ENCODE results near the gene HES4.
"Not testable (repeated sequence)": the region's sequence is repeated elsewhere in the genome, so short reads cannot be mapped to it uniquely, and the experiment has no call there.

The HES4 gene

DNA sequence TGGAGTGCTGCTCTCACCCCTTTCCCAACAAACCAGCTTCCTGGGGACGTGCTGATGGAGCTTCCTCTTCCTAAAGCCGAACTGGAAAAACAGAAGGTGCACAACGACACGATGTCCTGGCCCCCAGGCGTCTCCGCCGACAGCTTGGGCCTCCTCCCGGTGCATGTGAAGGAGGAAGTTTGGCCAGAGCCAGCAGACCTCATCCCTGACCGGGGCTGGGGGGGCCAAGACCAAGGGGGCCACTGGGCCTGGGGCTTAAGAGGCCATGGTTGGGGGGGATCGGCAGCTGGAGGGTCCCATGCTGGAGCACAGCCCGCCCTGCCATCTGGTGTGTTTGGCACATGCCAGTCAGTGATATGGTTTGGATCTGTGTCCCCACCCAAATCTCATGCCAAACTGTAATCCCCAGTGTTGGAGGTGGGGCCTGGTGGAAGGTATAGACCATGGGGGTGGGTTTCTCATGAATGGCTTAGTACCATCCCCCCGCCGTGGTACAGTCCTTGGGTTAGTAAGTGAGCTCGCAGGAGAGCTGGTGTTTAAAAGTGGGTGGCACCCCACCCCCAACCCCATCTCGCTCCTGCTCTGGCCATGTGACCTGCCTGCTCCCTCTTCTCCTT lies 6.4 kb downstream of the HES4 start:
- no peak for FAIRE-seq
- DNase-seq (ENCODE audit: insufficient read length, low spot score): no peak
- TF ChIP-seq POLR2A (IDR thresholded peaks at IDR 0.05; ENCODE audit: low read depth, low read length): no peak

DNA sequence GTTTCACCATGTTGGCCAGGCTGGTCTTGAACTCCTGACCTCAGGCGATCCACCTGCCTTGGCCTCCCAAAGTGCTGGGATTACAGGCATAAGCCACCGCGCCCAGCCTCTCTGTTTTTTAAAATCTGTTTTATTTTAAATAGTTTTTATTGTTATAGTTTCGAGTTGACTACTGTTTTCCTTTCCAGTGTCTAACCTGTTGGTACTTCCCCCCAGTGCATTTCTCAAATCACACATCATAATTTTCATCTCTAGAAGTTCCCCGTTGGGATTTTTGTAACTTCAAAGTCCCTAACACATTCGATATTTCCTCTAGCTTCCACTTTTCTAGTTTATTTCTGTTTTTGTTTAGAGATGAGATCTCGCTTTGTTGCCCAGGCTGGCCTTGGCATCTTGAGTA lies 7.5 kb downstream of the HES4 start:
- no peak for FAIRE-seq
- no peak for TF ChIP-seq POLR2AphosphoS5 (IDR thresholded peaks at IDR 0.05; ENCODE audit: low read depth, low read length)
- TF ChIP-seq SPI1 (IDR thresholded peaks at IDR 0.05; ENCODE audit: low read depth, low read length): no peak
- TF ChIP-seq POLR2A (IDR thresholded peaks at IDR 0.05; ENCODE audit: low read depth, low read length): no peak
- TF ChIP-seq TAF1 (IDR thresholded peaks at IDR 0.05; ENCODE audit: low read depth, low read length): no peak
- TF ChIP-seq POU2F2 (IDR thresholded peaks at IDR 0.05; ENCODE audit: low read depth, low read length): no peak
- TF ChIP-seq PAX5 (IDR thresholded peaks at IDR 0.05; ENCODE audit: insufficient read depth, low read length, severe bottlenecking): no peak
- DNase-seq (ENCODE audit: insufficient read length, low spot score): no peak

DNA sequence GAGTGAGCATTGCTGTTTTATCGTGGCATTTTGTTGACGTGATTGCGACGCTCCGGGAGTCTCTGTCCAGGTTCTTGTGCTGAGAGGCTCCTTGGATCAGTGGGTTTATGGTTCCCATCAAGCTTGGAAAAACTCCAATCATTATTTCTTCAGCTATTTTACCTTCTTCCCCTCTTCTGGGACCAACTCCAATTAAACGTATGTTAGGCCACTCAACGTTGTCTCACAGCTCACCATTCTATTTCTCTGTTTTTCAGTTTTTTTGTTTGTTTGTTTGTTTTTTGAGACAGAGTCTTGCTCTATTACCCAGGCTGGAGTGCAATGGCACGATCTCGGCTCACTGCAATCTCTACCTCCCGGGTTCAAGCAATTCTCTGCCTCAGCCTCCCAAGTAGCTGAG lies 8.0 kb downstream of the HES4 start:
- FAIRE-seq (no peak), DNase-seq (ENCODE audit: insufficient read length, low spot score) (no peak)
- TF ChIP-seq POLR2AphosphoS5 (IDR thresholded peaks at IDR 0.05; ENCODE audit: low read depth, low read length) (no peak), POLR2A (IDR thresholded peaks at IDR 0.05; ENCODE audit: low read depth, low read length) (no peak), SPI1 (IDR thresholded peaks at IDR 0.05; ENCODE audit: low read depth, low read length) (no peak), PAX5 (IDR thresholded peaks at IDR 0.05; ENCODE audit: insufficient read depth, low read length, severe bottlenecking) (no peak), POU2F2 (IDR thresholded peaks at IDR 0.05; ENCODE audit: low read depth, low read length) (no peak), TAF1 (IDR thresholded peaks at IDR 0.05; ENCODE audit: low read depth, low read length) (no peak)

DNA sequence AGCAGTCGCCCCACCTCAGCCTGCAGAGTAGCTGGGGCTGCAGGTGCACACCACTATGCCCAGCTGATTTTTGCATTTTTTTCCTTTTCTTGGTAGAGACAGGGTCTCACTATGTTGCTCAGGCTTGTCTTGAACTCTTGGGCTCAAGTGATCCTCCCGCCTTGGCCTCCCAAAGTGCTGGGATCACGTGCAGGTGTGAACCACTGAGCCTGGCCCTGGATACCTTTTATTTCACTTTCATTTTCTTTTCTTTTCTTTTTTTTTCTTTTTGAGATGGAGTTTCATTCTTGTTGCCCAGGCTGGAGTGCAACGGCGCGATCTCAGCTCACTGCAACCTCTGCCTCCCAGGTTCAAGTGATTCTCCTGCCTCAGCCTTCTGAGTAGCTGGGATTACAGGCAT lies 8.6 kb downstream of the HES4 start:
- not testable (repeated sequence) for DNase-seq (ENCODE audit: insufficient read length, low spot score); FAIRE-seq

DNA sequence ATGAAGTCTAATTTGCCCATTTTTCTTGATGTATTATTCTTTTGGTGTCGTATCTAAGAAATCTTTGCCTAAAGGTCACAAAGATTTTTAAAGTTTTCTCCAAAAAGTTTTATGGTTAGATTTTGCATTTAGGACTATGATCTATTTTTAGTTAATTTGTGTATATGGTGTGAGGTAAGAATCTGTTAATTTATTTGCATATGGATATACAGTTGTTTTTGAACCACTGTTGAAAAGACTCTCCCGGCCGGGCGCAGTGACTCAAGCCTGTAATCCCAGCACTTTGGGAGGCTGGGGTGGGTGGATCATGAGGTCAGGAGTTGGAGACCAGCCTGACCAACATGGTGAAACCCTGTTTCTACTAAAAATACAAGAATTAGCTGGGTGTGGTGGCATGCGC lies 11.8 kb downstream of the HES4 start:
- not testable (repeated sequence) for FAIRE-seq

DNA sequence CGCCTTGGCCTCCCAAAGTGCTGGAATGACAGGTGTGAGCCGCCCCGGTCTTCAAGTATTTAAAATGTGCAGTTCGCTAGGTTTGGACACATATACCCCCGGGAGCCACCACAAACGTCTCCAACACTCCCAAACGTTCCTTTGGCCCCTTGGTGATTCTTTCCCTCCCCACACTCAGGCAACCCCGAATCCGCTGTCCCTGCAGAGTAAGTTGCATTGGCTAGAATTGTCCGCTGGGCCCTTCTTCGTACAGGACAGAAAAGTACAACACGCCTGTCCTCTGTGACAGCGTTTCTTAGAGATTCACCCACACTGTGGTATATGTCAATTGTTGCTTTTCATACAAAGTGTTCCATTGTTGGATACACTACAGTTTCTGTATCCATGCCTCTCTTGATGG lies 14.8 kb downstream of the HES4 start:
- TF ChIP-seq POU2F2 (IDR thresholded peaks at IDR 0.05; ENCODE audit: low read depth, low read length) (no peak), POLR2A (IDR thresholded peaks at IDR 0.05; ENCODE audit: low read depth, low read length) (no peak), POLR2AphosphoS5 (IDR thresholded peaks at IDR 0.05; ENCODE audit: low read depth, low read length) (no peak), TAF1 (IDR thresholded peaks at IDR 0.05; ENCODE audit: low read depth, low read length) (no peak), PAX5 (IDR thresholded peaks at IDR 0.05; ENCODE audit: insufficient read depth, low read length, severe bottlenecking) (no peak), SPI1 (IDR thresholded peaks at IDR 0.05; ENCODE audit: low read depth, low read length) (no peak)
- no peak for DNase-seq (ENCODE audit: insufficient read length, low spot score)
- no peak for FAIRE-seq

More for the DNA sequence above, 11.8 kb downstream of the HES4 start:
- not testable (repeated sequence) for DNase-seq (ENCODE audit: insufficient read length, low spot score)

DNA sequence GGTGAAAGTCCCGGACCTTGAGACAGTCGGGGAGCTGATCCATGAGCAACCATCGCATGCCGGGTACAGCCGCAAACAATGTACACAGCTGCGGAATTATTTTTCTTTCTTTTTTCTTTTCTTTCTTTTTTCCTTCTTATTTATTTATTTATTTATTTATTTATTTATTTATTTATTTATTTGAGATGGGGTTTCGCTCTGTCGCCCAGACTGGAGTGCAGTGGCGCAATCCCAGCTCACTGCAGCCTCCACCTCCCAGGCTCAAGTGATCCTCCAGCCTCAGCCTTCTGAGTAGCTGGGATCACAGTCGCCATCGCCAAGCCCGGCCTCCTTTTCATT lies 15.5 kb downstream of the HES4 start:
- no peak for FAIRE-seq
- TF ChIP-seq POLR2A (IDR thresholded peaks at IDR 0.05; ENCODE audit: low read depth, low read length) (no peak), POU2F2 (IDR thresholded peaks at IDR 0.05; ENCODE audit: low read depth, low read length) (no peak)

DNA sequence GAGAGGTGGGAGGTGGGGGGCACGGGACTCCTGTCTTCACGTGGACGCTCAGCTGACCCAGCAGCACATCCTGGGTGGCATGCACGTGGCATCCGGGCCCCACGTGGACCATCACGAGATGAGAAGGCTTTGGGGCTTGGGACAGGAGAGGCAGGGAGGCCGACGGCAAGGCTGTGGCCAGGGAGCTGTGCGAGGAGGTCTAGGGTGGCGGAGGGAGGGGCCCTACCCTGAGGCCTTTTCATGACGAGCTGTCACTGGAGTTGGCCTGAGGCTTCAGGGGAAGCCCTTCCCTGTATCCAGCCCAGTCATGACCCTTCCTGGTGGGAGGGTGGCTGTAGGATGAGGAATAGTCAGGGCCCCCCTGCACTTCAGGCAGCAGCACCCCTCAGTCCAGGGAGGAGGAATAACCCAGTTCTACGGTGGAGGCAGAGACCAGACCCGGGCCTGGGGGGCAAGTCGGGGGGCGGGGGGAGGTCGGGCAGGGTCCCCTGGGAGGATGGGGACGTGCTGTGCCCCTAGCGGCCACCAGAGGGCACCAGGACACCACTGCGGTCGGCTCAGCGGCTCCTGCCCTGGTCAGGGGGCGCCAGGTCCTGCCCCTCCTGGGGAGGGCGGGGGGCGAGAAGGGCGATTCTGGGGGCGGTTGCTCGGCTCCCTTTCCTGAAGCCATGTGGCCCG lies 16.0 kb downstream of the HES4 start:
- TF ChIP-seq PAX5 (IDR thresholded peaks at IDR 0.05; ENCODE audit: insufficient read depth, low read length, severe bottlenecking) (no peak), POLR2AphosphoS5 (IDR thresholded peaks at IDR 0.05; ENCODE audit: low read depth, low read length) (no peak), SPI1 (IDR thresholded peaks at IDR 0.05; ENCODE audit: low read depth, low read length) (no peak), TAF1 (IDR thresholded peaks at IDR 0.05; ENCODE audit: low read depth, low read length) (no peak), POLR2A (IDR thresholded peaks at IDR 0.05; ENCODE audit: low read depth, low read length) (no peak), POU2F2 (IDR thresholded peaks at IDR 0.05; ENCODE audit: low read depth, low read length) (no peak)
- FAIRE-seq (peak; percentile 93), DNase-seq (ENCODE audit: insufficient read length, low spot score) (peak; percentile 91)

More for the DNA sequence above, 15.5 kb downstream of the HES4 start:
- no peak for DNase-seq (ENCODE audit: insufficient read length, low spot score)

DNA sequence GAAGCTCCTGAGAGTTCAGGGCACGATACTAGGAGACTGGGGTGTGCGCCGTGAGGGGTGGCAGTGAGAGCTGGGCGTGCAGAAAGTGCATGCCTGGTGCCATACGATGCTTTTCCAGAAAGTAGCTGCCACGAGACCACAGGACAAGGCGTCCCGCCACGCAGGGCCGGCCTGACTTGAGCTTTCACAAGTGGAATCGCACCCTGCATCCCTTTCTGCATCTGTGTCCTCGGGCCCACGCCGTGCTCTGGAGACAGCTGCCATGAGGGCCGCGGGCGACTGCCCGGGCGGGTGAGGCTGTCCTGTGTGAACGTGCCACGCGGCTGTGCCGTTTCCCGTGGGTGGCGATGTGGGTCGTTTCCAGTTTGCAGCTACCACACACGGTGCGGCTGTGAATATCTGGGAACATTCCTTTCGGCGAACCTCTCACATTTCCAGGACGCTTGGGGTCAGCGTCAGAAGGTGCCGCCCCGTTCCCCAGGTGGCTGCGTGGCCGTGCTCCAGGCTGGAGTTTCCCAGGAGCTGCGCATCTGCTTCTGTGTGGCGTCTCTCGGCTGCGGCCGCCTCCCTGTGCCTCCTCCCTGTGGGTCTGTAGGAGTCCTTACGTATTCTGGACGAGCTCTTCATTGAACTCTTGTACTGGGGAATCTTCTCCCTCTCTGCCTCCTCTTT lies 17.0 kb downstream of the HES4 start:
- no peak for DNase-seq (ENCODE audit: insufficient read length, low spot score)
- no peak for FAIRE-seq
- TF ChIP-seq SPI1 (IDR thresholded peaks at IDR 0.05; ENCODE audit: low read depth, low read length) (no peak), POU2F2 (IDR thresholded peaks at IDR 0.05; ENCODE audit: low read depth, low read length) (no peak), POLR2AphosphoS5 (IDR thresholded peaks at IDR 0.05; ENCODE audit: low read depth, low read length) (no peak), POLR2A (IDR thresholded peaks at IDR 0.05; ENCODE audit: low read depth, low read length) (no peak), TAF1 (IDR thresholded peaks at IDR 0.05; ENCODE audit: low read depth, low read length) (no peak), PAX5 (IDR thresholded peaks at IDR 0.05; ENCODE audit: insufficient read depth, low read length, severe bottlenecking) (no peak)

DNA sequence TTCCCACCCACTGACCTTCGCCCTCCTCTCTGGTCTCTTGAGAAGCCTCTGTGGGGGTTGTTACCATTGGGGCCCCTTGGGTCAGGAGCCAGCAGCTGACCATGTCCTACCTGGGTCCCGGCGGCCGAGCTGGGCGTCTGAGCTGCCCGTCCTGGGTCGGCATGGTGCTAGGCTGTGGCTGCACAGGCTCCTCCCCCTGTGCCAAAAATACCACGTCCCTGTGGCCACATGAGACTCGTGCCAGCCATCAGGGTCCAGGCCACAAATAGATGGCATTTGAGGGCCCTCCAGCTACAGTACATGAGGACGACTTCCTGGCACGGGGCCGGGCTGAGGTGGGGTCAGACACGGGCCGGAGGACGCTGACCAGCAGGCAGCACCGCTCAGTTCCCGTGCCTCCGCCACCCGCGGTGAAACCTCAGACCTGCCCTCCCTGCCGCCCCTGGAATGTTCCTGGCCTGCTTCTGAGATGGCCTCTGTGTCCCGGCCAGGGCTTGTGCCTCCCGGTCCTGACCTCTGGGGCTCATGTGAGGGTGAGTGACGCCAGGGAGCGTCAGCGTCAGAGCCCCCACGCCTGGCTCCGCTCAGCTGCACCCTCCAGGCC lies 17.8 kb downstream of the HES4 start, which contains the start of gene PERM1:
Gene PERM1 (minus strand): TSS at position 139 of the 604 bp plus-strand sequence. CDS start 1,064 bp downstream, outside the sequence.
- DNase-seq (ENCODE audit: insufficient read length, low spot score) (no peak), FAIRE-seq (no peak)
- no peak for TF ChIP-seq POU2F2 (IDR thresholded peaks at IDR 0.05; ENCODE audit: low read depth, low read length)
- no peak for TF ChIP-seq POLR2A (IDR thresholded peaks at IDR 0.05; ENCODE audit: low read depth, low read length)
- no peak for TF ChIP-seq TAF1 (IDR thresholded peaks at IDR 0.05; ENCODE audit: low read depth, low read length)
- TF ChIP-seq SPI1 (IDR thresholded peaks at IDR 0.05; ENCODE audit: low read depth, low read length): no peak
- TF ChIP-seq POLR2AphosphoS5 (IDR thresholded peaks at IDR 0.05; ENCODE audit: low read depth, low read length): no peak
